HFF-Myc (cell line): Measurements from ENCODE around the gene MAPRE2.

ENCODE experiments used
- DNase-seq: peaks from one replicate; pipeline ENCODE4 v3.0.0-alpha.2; 2011; ENCODE audit warnings: low read depth; ENCODE audit errors: extremely low read depth
- H3K4me3 ChIP-seq: replicated peaks from 2 replicates; pipeline ENCODE4 v1.5.1; 2011; ENCODE audit warnings: low read depth, mild to moderate bottlenecking, control low read depth, low read length
- CTCF ChIP-seq: IDR thresholded peaks from 2 replicates; pipeline ENCODE4 v1.5.1; 2012; ENCODE audit warnings: mild to moderate bottlenecking, low read depth, low read length, control low read depth; ENCODE audit errors: missing control alignments

Gene MAPRE2

DNA sequence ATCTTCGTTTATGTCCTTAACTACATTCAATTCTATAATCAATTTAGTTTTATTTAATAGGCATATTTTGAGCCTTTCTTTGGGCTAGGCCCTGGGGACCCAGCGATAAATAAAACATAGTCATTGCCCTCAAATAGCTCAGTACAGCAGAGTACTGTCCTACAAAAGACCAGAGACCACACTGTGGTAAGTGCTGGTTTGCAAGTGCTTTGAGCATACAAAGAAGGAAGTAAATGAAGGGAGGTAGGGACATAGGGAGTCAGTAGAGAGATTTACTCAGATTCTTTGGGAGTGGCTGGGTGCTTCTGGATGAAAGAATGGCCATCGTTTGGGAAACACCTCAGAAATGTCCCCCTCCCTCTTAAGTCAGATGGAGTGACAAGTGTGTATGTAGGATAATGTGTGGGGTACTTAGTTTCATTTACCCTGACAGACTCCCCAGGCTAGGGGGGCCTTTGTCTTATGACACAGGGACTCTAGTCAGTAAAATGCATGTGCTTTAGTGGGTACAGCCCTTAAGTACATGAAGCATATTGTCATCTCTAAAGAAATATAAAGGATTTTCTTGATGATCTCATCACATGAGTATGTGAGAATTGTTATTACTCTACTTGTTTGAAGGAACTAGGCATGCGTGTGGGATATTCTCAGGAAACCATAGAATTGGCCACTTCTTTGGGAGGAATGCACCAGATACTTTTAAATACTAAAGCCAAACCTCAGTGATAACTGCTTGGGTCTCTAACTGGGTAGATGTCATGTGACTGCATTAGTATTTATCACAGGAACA lies 35.1 kb downstream of the MAPRE2 start:
- H3K4me3 ChIP-seq: no peak overlapping the region
- DNase-seq: peak; percentile 39
- TF ChIP-seq CTCF: no peak

DNA sequence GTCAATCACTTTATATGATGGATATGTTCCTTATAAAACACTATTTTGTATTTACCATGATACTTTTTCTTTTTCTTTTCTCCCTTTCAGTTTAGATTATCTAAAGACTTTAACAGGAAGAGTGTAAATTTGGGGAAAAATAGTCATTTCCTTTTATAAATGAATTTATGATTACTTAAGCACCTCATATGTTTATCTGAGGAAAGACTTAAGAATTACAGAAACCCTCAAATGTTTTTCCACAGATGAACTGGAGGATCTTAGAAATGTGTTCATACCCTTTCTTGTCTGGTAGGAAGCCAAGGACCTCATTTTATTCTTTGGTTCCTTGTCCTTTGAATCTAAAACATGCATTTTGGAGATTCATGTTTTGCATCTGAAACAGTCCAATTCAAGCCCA lies 36.7 kb downstream of the MAPRE2 start:
- DNase-seq: no peak
- H3K4me3 ChIP-seq: no peak overlapping the region
- no peak for TF ChIP-seq CTCF

DNA sequence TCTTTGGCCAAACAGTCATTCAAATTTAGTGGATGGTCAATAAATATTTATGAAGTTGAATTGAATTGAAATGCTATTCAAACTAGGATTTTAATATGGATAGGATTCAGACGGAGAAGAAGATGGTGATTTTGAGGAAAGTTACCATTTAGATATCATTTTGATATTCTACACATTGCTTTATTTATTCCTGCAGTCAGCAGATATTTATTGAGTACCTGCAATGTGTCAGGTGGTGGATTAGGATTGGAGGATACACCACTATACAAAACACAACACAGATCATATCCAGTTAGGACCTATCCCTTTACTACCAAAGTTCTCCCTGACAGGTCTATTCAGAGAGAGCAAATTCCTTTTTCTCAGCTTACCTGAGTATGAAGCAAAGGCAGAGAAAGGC lies 38.8 kb downstream of the MAPRE2 start:
- H3K4me3 ChIP-seq: no peak overlapping the region
- TF ChIP-seq CTCF: no peak
- DNase-seq: no peak

- no peak for TF ChIP-seq CTCF
- H3K4me3 ChIP-seq: no peak overlapping the region
- no peak for DNase-seq
These were observed 42.0 kb downstream of the MAPRE2 start for GRCh38 chr18:35083174-35083712.

DNA sequence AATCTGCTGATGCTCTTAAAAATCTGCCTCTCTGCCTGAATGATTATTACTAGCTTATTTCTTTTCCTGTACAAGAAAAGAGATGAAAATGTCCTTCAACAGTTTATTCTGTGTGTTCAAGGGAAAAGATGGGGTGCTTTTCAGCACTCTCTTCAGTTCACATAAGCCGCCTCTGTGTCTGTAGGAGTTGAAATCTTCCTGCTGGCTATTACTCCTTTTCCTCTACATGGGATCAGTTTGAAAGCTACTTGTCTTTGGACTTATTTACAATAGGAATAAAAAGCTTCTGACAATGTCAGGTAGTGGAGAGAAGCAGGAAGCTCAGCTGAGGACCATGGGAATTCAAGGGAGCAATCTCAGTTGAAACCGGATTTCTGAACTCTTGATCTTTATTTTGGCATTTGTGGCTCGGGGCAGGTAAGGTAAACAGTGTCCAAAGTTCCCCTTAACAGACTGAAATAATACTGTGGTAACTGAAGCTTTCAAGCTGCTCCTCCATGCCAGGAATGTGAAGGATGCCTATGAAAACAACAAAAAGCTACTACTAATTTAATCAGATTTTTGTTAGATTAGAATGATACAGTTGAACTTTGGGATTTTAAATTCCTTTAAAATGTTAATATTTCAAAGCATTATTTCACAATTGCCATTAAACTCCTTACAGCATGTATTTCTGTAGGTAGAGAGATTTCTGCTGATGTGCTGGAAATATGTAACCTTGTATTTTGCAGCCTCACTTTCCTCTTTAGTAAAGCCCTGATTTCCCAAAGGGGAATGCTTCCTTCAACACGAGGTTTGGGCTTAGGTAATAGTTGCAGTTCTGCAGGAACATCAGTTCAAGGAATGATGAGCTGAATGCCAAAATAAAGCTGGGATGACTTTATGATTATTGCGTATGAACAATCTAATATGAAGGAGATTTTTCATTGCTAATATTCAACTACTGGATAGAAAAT lies 43.6 kb downstream of the MAPRE2 start:
- DNase-seq: no peak
- no peak for TF ChIP-seq CTCF
- no peak overlapping the region for H3K4me3 ChIP-seq

DNA sequence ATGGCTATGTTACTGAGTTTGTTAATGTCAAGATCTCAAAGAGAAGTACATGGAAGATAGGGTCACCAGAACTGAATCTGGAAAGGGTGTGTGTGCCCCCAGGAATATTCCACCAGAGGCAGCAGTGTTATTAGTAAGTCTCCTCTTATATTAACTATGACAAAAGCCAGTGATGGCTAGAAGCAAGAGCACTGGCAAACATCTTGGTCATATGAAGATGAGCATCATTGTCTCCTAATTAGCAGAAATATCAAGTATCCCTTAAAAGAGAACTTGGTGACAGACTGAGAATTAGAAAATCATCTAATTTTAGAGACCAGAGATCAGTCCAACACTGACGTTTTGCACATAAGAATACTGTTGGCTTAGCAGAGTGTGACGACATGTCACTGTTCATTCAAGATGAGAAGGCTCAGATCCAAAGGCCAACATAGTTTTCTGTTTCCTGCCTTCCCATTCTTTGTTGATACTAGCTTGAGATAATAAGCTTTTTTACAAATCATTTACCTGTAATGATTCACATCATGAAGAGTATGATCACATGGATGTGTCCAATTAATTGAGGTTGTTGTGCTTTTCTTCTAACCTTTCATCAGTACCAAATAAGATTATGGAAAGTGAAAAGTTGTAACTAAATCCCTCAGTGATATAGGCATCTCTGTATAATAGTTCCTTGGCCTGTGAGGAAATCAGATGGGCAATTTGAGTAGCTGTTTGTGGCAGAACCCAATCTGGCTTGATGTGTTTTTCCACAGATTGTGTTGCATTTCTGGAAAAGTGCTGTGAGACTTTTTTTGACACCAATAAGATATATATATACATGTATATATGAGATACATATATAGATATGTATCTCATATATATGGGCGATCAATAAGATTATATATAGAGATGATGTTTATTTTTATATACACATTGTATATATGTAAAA lies 44.5 kb downstream of the MAPRE2 start:
- H3K4me3 ChIP-seq: no peak overlapping the region
- DNase-seq: no peak
- no peak for TF ChIP-seq CTCF
